ENCODE results near the gene TSPAN4.

Gene TSPAN4

GRCh38 chr11:837189-837989 lies 5.3 kb upstream of the TSPAN4 start:
- no peak for DNase-seq

- no peak for DNase-seq
These were observed 4.7 kb upstream of the TSPAN4 start for GRCh38 chr11:837990-838307.

- no peak for DNase-seq
These were observed 4.0 kb upstream of the TSPAN4 start for GRCh38 chr11:838441-839279.

GRCh38 chr11:839280-839623 lies 3.4 kb upstream of the TSPAN4 start:
- no peak for DNase-seq

- no peak for DNase-seq
These were observed 2.6 kb upstream of the TSPAN4 start for GRCh38 chr11:839875-840617.

- DNase-seq = no peak
These were observed 677 bp upstream of the TSPAN4 start for GRCh38 chr11:841981-842369.

- no peak for DNase-seq
These were observed 558 bp downstream of the TSPAN4 start for GRCh38 chr11:843086-843734.

- DNase-seq = no peak
These were observed 1.4 kb downstream of the TSPAN4 start for GRCh38 chr11:843818-844692.

- no peak for DNase-seq
These were observed 2.3 kb downstream of the TSPAN4 start for GRCh38 chr11:844693-845644.

GRCh38 chr11:845872-846495 lies 3.3 kb downstream of the TSPAN4 start:
- no peak for DNase-seq

- DNase-seq = no peak
These were observed 3.9 kb downstream of the TSPAN4 start for GRCh38 chr11:846496-847098.

- no peak for DNase-seq
These were observed 5.2 kb downstream of the TSPAN4 start for GRCh38 chr11:847876-848275.

GRCh38 chr11:848380-848931 lies 5.8 kb downstream of the TSPAN4 start:
- DNase-seq = no peak

GRCh38 chr11:849104-849824 lies 6.6 kb downstream of the TSPAN4 start:
- no peak for DNase-seq

- no peak for DNase-seq
These were observed 7.5 kb downstream of the TSPAN4 start for GRCh38 chr11:849951-850774.

GRCh38 chr11:850775-851763 lies 8.4 kb downstream of the TSPAN4 start:
- DNase-seq = no peak

- no peak for DNase-seq
These were observed 10.1 kb downstream of the TSPAN4 start for GRCh38 chr11:852762-853161.
